Activated B cell treated with CpG ODN at 0.5 μM for 24 hours (primary cell): ENCODE results near the gene WASF2. TPM values are rescaled to one million over a fixed set of nuclear protein-coding genes. Genes with fewer than 3 reads are reported as not detected.
"Not testable (repeated sequence)": the region's sequence is repeated elsewhere in the genome, so short reads cannot be mapped to it uniquely, and the experiment has no call there.

Experiments used
- ATAC-seq: fragments of 200-7000 bp; cut with Tn5 transposase; one replicate; pipeline ENCODE4 v1.10.0; 2021; ENCODE audit warnings: low read depth, mild to moderate bottlenecking, moderate library complexity
- CTCF ChIA-PET: fragments of 350-600 bp; sonication (Branson Sonifier 250); formaldehyde crosslinking; loops from one replicate; lab custom pipeline; 2021; ENCODE audit warnings: antibody characterized with exemption; lab: Charles Lee
- POLR2A ChIA-PET: fragments of 350-600 bp; sonication (Branson Sonifier 250); formaldehyde crosslinking; loops from one replicate; lab custom pipeline; 2021; ENCODE audit warnings: antibody characterized with exemption; lab: Charles Lee
- DNase-seq: peaks from one replicate; pipeline ENCODE4 v3.0.0; 2022
- H3K27ac Mint-ChIP-seq: one replicate; pipeline ENCODE4 v1.8.0; 2020; ENCODE audit warnings: mixed read lengths
- H3K27me3 Mint-ChIP-seq: one replicate; pipeline ENCODE4 v1.8.0; 2021; ENCODE audit warnings: mixed read lengths
- H3K36me3 Mint-ChIP-seq: one replicate; pipeline ENCODE4 v1.8.0; 2021; ENCODE audit warnings: low read depth, mixed read lengths
- H3K4me1 Mint-ChIP-seq: one replicate; pipeline ENCODE4 v1.8.0; 2021; ENCODE audit warnings: mixed read lengths
- H3K4me3 Mint-ChIP-seq: one replicate; pipeline ENCODE4 v1.8.0; 2020; ENCODE audit warnings: mild to moderate bottlenecking, mixed read lengths
- H3K9me3 Mint-ChIP-seq: one replicate; pipeline ENCODE4 v1.8.0; 2020; ENCODE audit warnings: mixed read lengths
- CTCF ChIP-seq: fragments of 200-600 bp; IDR thresholded peaks from one replicate; pipeline ENCODE4 v1.8.0; 2022; ENCODE audit warnings: antibody characterized with exemption, mild to moderate bottlenecking
- intact Hi-C: fragments of 100-400 bp; cut with micrococcal nuclease; formaldehyde crosslinking; loops from one replicate; pipeline ENCODE4 v1.15.1; 2024
- total RNA-seq: library from RNA; stranded (reverse); gene quantifications from 2 replicates; pipeline ENCODE4 v1.2.3, GENCODE V29; 2022

WASF2 gene
- total RNA-seq, 1 donor from 2014 or later = 137 TPM

DNA sequence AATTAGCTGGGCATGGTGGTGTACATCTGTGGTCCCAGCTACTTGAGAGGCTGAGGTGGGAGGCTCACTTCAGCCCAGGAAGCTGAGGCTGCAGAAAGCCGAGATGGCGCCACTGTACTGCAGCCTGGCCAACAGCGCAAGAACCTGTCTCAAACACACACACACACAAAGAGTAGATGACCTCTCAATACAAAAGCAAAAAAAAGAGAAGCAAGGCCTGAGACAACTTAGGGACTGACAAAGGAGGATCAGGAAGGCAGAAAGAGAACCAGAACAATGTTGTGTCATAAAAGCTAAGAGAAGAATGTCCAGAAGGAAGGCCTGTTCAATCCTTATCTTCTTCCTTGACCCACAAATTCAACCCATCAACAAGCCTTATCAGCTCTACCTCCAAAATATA lies 18.5 kb downstream of the WASF2 start:
- CTCF ChIA-PET = no interaction called here
- TF ChIP-seq CTCF = no peak
- Mint-ChIP-seq H3K27me3 (no peaks in the 10 kb centered on the region), H3K4me3 (no peak overlapping the region), H3K36me3 (peaks cover 42% of the 10 kb centered on the region), H3K9me3 (no peaks in the 10 kb centered on the region), H3K27ac (peak overlapping the region; percentile 75), H3K4me1 (peaks cover 84% of the 10 kb centered on the region)
- intact Hi-C loops = no loop called here
- DNase-seq (no peak), ATAC-seq (no peak)
- POLR2A ChIA-PET = interaction anchor here (0.6 to 1.4 kb wide), 3 partner anchors 18 to 385 kb away, joined by 3 to 6 read pairs (median 4); partner anchors contain the start of gene WASF2

GRCh38 chr1:27469334-27469733 lies 20.6 kb downstream of the WASF2 start:
- DNase-seq (no peak), ATAC-seq (no peak)
- H3K36me3 Mint-ChIP-seq = peaks cover 55% of the 10 kb centered on the region
- ChIA-PET POLR2A (interaction anchor here (0.7 kb wide), 1 partner anchor 30 kb away, joined by 3 read pairs; no protein-coding TSS in a partner anchor), CTCF (interaction anchor here (2.1 kb wide), 1 partner anchor 12 kb away, joined by 6 read pairs; no protein-coding TSS in a partner anchor)
- no peaks in the 10 kb centered on the region for H3K9me3 Mint-ChIP-seq
- H3K27ac Mint-ChIP-seq = peak overlapping the region; percentile 59
- intact Hi-C loops = no loop called here
- TF ChIP-seq CTCF = no peak
- H3K4me3 Mint-ChIP-seq = no peak overlapping the region
- no peaks in the 10 kb centered on the region for H3K27me3 Mint-ChIP-seq
- peaks cover 84% of the 10 kb centered on the region for H3K4me1 Mint-ChIP-seq

- intact Hi-C loops, DNase-seq, H3K27me3 Mint-ChIP-seq, ATAC-seq, H3K9me3 Mint-ChIP-seq, H3K4me3 Mint-ChIP-seq: not testable (repeated sequence)
- POLR2A ChIA-PET = interaction anchor here (0.6 to 0.7 kb wide), 2 partner anchors 14 to 32 kb away, joined by 3 to 4 read pairs; no protein-coding TSS in a partner anchor
- H3K36me3 Mint-ChIP-seq = peaks cover 53% of the 10 kb centered on the region
- H3K27ac Mint-ChIP-seq = peak overlapping the region; percentile 61
- peaks cover 75% of the 10 kb centered on the region for H3K4me1 Mint-ChIP-seq
- CTCF ChIA-PET = interaction anchor here (2.1 kb wide), 1 partner anchor 13 kb away, joined by 6 read pairs; no protein-coding TSS in a partner anchor
These were observed 21.6 kb downstream of the WASF2 start for GRCh38 chr1:27468378-27468777.

DNA sequence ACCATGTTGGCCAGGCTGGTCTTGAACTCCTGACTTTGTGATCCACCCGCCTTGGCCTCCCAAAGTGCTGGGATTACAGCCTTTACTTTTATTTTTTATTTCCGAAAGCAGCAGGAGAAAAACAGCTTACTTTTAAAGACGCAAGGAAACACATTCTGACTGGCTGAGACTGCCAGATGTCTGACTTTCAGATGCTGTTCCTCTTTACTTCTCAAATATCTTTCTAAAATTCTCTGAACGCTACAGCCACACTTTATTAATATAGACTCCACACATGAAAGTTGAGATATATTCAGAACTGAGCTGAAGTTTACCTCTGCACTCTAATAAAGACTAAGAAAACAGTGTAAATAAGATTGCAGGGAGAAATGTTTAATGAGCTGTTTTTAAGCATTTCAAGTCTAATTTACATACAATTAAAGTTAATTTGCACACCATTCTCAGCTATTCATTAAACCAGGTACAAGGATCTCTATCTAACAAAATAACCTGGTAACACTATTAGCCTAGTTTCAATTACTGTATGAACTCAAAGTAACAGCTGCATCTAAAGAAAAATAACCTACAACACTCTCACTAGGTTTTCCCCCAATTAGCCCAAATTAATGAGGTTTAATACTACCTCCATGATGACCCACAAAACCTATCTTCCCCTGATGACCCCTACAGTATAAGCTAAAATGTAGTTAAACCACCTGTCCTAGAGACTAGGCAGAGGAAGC lies 24.9 kb downstream of the WASF2 start:
- ChIA-PET CTCF (interaction anchor here (0.6 kb wide), 1 partner anchor 198 kb away, joined by 3 read pairs; no protein-coding TSS in a partner anchor), POLR2A (interaction anchor here (0.6 to 2.4 kb wide), 6 partner anchors 8 to 35 kb away, joined by 3 to 10 read pairs (median 4); partner anchors contain the start of gene WASF2)
- ATAC-seq (no peak), DNase-seq (no peak)
- Mint-ChIP-seq H3K4me1 (peaks cover 57% of the 10 kb centered on the region), H3K36me3 (peaks cover 47% of the 10 kb centered on the region), H3K9me3 (no peaks in the 10 kb centered on the region), H3K27me3 (no peaks in the 10 kb centered on the region), H3K27ac (peak overlapping the region; percentile 56), H3K4me3 (no peak overlapping the region)
- no peak for TF ChIP-seq CTCF
- intact Hi-C loops = no loop called here

- POLR2A ChIA-PET = interaction anchor here (0.5 to 2.4 kb wide), 4 partner anchors 21 to 42 kb away, joined by 3 to 10 read pairs (median 6); partner anchors contain the start of gene WASF2
- DNase-seq, ATAC-seq, H3K9me3 Mint-ChIP-seq, intact Hi-C loops, CTCF ChIA-PET, H3K4me3 Mint-ChIP-seq, H3K27me3 Mint-ChIP-seq, H3K27ac Mint-ChIP-seq: not testable (repeated sequence)
- Mint-ChIP-seq H3K36me3 (peaks cover 36% of the 10 kb centered on the region), H3K4me1 (peaks cover 52% of the 10 kb centered on the region)
These were observed 26.1 kb downstream of the WASF2 start for GRCh38 chr1:27463916-27464315.

- H3K27me3 Mint-ChIP-seq, H3K27ac Mint-ChIP-seq, ATAC-seq, H3K9me3 Mint-ChIP-seq, DNase-seq, intact Hi-C loops, CTCF ChIA-PET, H3K4me3 Mint-ChIP-seq: not testable (repeated sequence)
- H3K4me1 Mint-ChIP-seq = peaks cover 51% of the 10 kb centered on the region
- peaks cover 26% of the 10 kb centered on the region for H3K36me3 Mint-ChIP-seq
- POLR2A ChIA-PET = interaction anchor here (0.6 kb wide), 1 partner anchor 35 kb away, joined by 5 read pairs; no protein-coding TSS in a partner anchor
These were observed 31.4 kb downstream of the WASF2 start for GRCh38 chr1:27458521-27458920.
